ENCODE measurements around the gene SLC25A6. TPM values are rescaled to one million over a fixed set of nuclear protein-coding genes. Genes with fewer than 3 reads are reported as not detected.

The SLC25A6 gene
- polyA plus RNA-seq, 2 of the 4 experiments (the other 2 are of a cell fraction), result 291 to 448 TPM

DNA sequence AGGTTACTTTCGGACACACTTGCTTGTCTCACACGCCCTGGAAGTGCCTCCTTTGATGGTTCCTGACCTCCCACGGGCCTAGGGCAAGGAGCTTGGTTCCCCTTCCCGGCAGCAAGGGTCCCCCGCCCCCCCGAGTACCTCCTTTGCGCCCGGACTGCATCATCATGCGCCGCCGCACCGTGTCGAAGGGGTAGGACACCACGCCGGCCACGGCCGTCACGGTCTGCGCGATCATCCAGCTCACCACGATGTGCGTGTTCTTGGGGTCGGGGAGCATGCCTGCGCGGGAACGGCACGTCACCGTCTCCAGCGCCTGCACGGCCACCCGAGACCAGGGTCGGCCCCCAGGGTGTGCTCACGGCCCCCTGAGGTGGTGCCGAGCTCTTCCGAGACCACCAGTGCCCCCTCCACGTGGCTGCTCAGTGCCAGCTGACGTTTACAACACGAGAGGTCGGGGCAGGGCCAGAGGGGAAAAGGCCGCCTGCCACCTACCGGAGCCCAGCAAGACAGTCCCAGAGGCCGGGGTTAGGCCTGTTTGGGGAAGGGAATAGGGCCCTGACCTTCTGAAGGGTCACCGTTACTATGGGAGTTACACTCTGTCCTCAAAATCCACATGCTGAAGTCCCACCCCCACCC is 4.7 kb downstream of the SLC25A6 start:
- no peaks in the 10 kb centered on the region for H3K9me3 ChIP-seq
- ATAC-seq, result no peak
- ChIA-PET CTCF (no interaction called here), POLR2A (no interaction called here)
- H3K4me2 ChIP-seq, result no peak overlapping the region
- 88% methylated on average over 25 of the region's 43 CpGs for WGBS (ENCODE audit: missing lambda C conversion rate)
- TF ChIP-seq RFX5 (IDR thresholded peaks at IDR 0.05) (no peak), NPAS2 (CRISPR knock-in tag; IDR thresholded peaks at IDR 0.05; ENCODE audit: borderline replicate concordance) (no peak), SMC3 (IDR thresholded peaks at IDR 0.05) (no peak), ATOH8 (CRISPR knock-in tag; IDR thresholded peaks at IDR 0.05; ENCODE audit: low read depth) (no peak), NFE2L2 (conservative IDR thresholded peaks at IDR 0.05; ENCODE audit: low read length) (no peak), CBX2 (IDR thresholded peaks at IDR 0.05; ENCODE audit: borderline replicate concordance, low read depth) (no peak), NR3C1 (IDR thresholded peaks at IDR 0.05) (no peak), FOSL2 (IDR thresholded peaks at IDR 0.05) (no peak), FOSL2 (CRISPR knock-in tag; IDR thresholded peaks at IDR 0.05) (no peak), JUN (IDR thresholded peaks at IDR 0.05) (no peak), TP53 (CRISPR knock-in tag; IDR thresholded peaks at IDR 0.05) (no peak)
- DNase-seq (ENCODE audit: low read depth in 1 of 2, low spot score in 1 of 2), result no peak
- H3K27ac ChIP-seq, result no peak overlapping the region
- no peak overlapping the region for H3K4me3 ChIP-seq
- peaks cover 37% of the 10 kb centered on the region for H3K4me1 ChIP-seq
- no peak for FAIRE-seq

DNA sequence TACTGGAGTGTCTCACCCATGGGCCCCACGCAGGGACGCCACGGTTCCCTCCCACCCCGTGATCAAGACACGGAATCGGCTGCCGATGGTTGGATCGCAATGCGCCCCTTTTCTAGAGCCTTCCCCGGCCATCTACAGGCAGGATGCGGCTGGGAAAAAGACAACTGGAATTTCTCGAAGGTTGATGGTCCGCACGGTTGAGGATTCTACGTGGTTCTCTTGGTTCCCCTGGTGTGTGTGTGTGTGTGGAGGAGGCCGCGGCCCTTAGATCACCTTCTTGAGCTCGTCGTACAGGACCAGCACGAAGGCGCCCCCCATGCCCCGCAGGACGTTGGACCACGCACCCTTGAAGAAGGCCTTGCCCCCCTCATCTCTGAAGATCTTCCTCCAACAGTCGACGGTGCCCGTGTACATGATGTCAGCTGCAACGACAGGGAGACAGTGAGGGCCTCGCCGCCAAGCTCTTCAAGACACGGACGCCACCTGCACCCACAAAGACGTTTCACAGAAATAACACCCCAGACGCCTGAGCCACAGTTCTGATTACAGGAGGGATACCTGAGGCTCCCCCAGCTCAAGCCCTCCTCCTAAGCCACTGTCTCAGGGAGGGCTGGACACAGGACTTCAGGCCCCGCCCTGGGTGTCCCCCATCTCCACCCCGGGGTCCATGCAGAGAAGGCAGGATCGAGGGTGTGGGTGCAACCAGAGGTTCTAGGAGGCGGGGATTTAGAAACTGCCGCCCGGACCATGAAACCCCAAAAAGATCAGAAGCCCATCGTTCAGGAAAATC is 5.4 kb downstream of the SLC25A6 start:
- DNase-seq (ENCODE audit: low read depth in 1 of 2, low spot score in 1 of 2), result no peak
- H3K27ac ChIP-seq, result no peak overlapping the region
- ChIA-PET CTCF (no interaction called here), POLR2A (no interaction called here)
- FAIRE-seq, result no peak
- 94% methylated on average over 35 of the region's 41 CpGs for WGBS (ENCODE audit: missing lambda C conversion rate)
- no peak overlapping the region for H3K4me3 ChIP-seq
- H3K9me3 ChIP-seq, result no peaks in the 10 kb centered on the region
- no peak overlapping the region for H3K4me2 ChIP-seq
- peaks cover 37% of the 10 kb centered on the region for H3K4me1 ChIP-seq
- no peak for ATAC-seq
- TF ChIP-seq CBX8 (IDR thresholded peaks at IDR 0.05) (no peak), HOXA7 (CRISPR knock-in tag; IDR thresholded peaks at IDR 0.05) (no peak)

DNA sequence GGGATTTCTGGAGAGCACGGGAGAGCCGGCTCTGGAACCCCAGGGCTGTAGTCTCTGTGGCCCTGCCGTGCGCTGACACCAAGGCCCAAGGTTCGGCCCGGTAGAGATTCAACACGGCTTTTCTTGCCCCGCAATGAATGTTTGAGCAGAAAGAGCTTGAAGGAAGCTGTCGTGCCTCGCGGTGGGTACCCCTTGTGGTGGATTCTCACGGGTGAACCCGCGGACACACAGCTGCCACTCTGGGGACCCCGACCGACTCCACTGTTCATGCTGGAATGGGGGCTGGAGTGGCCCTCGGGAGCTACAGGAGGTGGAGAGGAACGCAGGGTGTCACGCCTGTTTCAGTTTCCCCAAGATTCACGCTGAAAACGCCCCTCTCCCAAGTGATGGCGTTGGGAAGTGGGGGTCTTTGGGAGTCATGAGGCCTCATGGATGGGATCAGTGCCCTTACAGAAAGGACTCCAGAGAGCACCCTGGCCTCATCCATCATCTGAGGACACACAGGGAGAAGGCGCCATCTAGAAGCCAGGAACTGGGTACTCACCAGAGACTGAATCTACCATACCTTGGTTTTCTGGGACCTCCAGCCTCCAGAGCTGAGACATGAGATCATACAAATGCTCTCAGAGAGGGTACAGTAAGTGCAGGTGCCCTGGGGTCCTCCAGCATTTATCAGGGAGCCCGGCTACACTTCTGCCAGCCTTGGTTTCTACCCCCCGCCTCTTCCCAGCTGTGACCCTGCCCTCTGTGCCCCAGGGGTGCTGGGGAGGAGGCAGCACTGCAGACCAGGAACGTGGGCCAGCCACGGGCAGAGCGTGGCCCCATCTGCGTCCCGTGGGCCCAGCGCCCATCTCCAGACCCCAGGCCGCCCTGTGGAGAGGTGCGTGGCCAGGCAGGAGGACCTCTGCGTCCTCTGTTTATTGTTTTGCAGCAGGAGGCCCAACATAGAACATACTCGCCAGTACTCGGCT is 6.4 kb downstream of the SLC25A6 start:
- Histone ChIP-seq H3K27ac (no peak overlapping the region), H3K4me1 (peaks cover 35% of the 10 kb centered on the region), H3K9me3 (no peaks in the 10 kb centered on the region), H3K4me3 (no peak overlapping the region), H3K4me2 (no peak overlapping the region)
- ATAC-seq, result no peak
- CTCF ChIA-PET, result no interaction called here
- POLR2A ChIA-PET, result no interaction called here
- no peak for FAIRE-seq
- no peak for DNase-seq (ENCODE audit: low read depth in 1 of 2, low spot score in 1 of 2)
- WGBS (ENCODE audit: missing lambda C conversion rate), result 95% methylated on average over 30 of the region's 36 CpGs
- TF ChIP-seq NFE2L2 (conservative IDR thresholded peaks at IDR 0.05; ENCODE audit: low read length) (no peak), CEBPB (IDR thresholded peaks at IDR 0.05) (no peak), CTCF (IDR thresholded peaks at IDR 0.05) (no peak), FOSB (CRISPR knock-in tag; IDR thresholded peaks at IDR 0.05) (no peak), ZFP36 (IDR thresholded peaks at IDR 0.05; ENCODE audit: borderline replicate concordance, partially characterized antibody) (no peak), RAD21 (conservative IDR thresholded peaks at IDR 0.05 in 1 of 2, IDR thresholded peaks at IDR 0.05 in 1 of 2) (no peak), HDAC2 (IDR thresholded peaks at IDR 0.05) (no peak), JUN (IDR thresholded peaks at IDR 0.05) (peak in 1 of 2 experiments; percentile 5; a peak in 1 of 5 replicates), POLR2AphosphoS2 (conservative IDR thresholded peaks at IDR 0.05; ENCODE audit: low read length) (0 out of 2 replicates have a peak, but pooled peaks have one; percentile 57)
- TF ChIP-seq, protein P1, sequence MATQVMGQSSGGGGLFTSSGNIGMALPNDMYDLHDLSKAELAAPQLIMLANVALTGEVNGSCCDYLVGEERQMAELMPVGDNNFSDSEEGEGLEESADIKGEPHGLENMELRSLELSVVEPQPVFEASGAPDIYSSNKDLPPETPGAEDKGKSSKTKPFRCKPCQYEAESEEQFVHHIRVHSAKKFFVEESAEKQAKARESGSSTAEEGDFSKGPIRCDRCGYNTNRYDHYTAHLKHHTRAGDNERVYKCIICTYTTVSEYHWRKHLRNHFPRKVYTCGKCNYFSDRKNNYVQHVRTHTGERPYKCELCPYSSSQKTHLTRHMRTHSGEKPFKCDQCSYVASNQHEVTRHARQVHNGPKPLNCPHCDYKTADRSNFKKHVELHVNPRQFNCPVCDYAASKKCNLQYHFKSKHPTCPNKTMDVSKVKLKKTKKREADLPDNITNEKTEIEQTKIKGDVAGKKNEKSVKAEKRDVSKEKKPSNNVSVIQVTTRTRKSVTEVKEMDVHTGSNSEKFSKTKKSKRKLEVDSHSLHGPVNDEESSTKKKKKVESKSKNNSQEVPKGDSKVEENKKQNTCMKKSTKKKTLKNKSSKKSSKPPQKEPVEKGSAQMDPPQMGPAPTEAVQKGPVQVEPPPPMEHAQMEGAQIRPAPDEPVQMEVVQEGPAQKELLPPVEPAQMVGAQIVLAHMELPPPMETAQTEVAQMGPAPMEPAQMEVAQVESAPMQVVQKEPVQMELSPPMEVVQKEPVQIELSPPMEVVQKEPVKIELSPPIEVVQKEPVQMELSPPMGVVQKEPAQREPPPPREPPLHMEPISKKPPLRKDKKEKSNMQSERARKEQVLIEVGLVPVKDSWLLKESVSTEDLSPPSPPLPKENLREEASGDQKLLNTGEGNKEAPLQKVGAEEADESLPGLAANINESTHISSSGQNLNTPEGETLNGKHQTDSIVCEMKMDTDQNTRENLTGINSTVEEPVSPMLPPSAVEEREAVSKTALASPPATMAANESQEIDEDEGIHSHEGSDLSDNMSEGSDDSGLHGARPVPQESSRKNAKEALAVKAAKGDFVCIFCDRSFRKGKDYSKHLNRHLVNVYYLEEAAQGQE (IDR thresholded peaks at IDR 0.05), result no peak
- TF ChIP-seq, protein P2, sequence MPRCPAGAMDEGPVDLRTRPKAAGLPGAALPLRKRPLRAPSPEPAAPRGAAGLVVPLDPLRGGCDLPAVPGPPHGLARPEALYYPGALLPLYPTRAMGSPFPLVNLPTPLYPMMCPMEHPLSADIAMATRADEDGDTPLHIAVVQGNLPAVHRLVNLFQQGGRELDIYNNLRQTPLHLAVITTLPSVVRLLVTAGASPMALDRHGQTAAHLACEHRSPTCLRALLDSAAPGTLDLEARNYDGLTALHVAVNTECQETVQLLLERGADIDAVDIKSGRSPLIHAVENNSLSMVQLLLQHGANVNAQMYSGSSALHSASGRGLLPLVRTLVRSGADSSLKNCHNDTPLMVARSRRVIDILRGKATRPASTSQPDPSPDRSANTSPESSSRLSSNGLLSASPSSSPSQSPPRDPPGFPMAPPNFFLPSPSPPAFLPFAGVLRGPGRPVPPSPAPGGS (IDR thresholded peaks at IDR 0.05), result no peak
